ENCODE results near the gene STK24.

The STK24 gene

DNA sequence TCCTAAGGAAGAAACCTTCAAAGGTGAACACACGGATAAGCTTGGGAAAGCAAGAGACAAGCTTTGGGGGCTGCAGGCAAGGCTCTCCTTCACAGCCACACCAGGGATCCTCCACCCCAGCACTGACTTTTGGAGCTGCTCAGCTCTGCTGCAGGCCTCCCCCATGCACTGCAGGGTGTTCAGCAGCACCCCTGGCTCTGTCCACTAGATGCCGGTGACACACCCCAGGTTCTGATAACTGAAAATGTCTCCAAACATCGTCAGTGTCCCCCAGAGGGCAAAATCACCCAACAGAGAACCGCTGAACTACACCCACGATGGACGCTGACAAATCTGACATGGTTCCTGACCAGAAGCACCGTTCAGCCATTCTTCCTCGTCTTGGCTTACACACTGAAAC is 90.5 kb downstream of the STK24 start:
- DNase-seq = no peak

DNA sequence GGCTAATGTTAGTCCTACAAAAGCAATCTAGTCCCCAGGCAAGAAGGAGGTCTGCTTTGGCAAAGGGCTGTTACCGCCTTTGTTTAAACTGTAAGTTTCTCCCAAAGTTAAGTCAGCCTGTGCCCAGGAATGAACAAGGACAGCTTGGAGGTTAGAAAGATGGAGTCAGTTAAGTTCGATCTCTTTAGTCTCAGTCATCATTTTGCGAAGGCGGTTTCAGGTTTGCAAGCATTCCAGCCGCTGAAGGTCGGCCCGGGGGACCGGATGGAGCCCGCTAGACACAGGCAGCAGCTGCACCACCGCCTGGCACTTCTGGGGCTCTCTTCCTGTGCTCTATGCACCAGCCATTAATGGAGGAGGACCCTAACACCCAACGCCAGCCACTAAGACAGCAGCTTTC is 91.3 kb downstream of the STK24 start:
- DNase-seq = no peak

DNA sequence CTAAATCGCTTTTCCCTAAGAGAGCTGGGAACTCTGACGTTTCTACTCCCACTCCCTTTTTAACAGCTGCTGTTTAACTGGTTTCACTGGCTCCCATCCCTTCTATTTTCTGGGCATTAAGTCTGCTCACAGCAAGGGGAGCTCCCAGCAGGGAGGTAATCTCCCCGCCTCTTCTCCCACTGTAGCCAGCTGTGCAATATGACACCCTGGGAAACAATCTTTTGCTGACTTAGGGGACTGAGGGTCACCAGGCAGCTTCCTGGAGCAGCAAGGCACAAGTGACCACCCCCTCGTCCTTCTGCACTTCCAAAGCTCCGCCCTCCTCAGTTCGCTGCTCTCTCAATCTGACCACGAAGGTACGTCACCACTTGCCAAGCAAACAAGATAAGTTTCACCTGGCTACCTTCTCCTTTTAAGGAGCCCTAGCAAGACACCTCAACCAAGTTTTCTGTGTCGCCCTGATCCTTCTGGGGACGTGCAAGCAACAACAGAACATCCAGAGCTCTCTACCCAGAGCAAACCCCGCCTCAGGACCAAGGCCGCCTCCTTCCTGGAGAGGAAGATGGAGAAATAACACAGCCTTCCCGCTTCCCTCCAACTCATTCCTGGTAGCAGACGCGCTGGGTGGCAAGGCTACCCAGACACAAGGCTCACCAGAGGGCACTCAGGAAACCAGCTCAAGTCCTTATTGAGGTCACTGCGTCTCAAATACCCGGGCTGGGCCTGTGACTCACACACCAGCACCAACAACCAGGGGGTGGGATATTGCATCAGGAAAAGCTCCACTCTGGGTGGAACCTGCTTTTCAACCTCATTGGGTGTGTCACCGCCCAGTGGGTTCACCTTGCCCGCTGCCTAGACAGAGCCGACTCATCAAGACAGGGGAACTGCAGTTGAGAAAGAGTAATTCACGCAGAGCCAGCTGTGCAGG is 92.4 kb downstream of the STK24 start:
- peak; percentile 76 for DNase-seq

DNA sequence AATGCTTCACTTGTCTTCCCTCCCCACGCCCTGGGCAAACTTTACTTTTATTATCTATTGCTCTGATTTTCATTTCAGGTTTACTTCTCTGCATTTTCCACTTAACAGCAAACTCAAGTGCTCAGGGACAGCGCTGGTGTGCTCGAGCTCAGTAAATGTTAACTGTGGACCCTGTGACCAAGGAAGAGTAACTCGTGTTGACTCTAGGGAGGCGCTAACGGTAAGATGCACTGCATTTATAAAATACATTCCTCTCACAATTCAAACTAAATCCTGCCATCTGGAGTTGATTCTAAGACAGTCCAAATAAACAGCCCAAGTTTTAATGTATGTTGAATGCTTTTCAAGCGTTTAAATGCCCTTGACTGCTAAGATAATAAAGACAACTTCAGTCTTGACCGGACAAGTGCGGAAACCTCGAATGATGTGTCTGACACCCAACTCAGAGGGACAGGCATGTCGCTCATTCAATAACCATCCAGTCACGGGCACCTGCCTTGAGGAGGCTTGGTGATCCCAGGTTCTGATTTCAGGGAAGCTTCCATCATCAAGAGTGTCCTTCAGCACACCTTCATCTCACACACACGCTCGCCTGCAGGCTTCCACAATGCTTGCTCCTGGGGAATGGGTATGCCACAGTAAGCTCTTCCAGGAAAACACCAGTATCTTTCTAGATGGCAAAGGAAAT is 93.2 kb downstream of the STK24 start:
- no peak for DNase-seq

DNA sequence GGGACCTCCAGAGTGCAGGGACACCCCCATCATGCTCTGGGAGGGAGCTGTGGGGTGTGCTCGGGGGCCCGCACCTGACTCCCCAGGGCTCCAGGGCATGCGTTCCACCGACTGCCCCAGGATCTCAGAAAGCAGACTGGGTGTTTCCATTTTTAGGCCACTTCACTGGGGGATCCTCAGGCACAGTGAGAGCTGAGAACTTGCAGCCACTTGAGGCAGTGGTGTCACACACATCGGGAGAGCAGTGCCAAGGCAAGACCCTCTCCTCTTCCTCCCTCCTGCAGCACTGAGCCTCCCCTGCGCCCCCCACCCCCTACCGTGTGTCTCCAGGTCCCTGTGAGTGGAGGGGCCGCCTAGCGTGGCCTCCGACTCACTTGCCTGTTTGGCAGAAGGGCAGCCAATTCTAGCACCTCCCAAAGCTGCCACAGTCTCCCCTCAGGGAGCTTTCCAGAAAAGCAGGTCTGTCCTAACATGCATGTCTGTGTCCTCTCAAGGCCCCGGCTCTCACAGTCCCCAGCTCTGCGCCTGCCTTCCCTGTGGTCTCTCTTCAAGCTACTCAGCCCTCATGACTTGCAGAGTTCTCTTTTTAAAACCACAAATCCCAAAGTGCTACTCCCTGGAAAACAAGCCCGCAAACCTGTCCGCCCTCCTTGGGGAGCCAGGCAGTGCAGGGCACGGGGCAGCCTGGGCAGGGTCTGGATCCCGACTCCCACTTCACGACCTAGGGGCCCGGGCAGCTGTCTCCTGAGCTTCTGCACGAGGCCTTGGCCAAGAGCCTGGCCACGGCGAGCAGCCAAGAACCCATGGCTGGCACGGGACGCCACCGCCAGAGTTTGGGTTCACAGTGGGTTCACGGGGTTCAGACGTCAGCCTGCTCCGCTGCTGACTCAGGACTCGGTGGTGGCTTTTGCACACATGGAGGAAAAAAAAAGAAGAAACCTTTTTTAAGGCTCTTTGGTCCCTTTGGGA is 94.1 kb downstream of the STK24 start:
- no peak for DNase-seq

DNA sequence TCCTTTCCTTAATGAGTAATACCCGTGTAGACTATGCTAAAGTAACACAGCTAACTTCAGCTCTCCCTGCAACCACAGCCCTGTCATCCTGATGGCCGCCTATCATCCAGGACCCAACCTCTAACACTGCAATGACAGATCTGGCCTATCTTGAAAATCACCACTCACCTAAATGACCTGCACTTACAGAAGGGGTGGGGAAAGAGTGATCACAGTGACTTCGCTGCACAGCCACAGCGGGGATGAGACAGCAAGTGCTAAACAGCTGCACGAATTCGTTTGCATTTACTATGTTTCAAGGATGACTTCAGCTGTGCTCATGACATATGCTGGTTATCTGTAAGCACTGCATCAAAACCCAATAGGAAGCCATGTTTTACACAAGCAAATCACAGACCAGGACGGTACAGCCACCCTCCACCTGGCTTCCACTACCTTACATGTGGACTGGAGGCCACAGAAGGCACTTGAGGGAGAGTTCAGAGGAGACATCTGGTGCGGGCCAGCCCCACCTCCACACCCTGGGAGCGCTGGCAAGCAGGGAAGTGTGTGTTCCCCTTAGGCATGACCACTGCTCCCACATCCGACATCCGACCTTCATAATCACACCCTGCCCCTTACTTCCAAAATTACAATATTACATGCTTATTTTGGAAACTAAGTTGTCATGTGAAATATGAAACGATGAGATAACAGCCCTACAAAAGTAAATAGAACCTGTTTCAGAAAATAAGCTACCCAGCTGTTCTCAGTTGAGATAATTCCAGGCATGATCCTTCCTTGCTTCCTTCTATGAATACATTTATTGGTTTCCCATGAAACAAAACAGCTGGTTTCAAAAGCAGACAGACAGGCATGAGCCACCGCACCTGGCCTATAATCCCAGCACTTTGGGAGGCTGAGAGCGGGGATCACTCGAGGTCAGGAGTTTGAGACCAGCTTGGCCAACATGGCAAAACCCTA is 95.7 kb downstream of the STK24 start:
- peak; percentile 63 for DNase-seq

DNA sequence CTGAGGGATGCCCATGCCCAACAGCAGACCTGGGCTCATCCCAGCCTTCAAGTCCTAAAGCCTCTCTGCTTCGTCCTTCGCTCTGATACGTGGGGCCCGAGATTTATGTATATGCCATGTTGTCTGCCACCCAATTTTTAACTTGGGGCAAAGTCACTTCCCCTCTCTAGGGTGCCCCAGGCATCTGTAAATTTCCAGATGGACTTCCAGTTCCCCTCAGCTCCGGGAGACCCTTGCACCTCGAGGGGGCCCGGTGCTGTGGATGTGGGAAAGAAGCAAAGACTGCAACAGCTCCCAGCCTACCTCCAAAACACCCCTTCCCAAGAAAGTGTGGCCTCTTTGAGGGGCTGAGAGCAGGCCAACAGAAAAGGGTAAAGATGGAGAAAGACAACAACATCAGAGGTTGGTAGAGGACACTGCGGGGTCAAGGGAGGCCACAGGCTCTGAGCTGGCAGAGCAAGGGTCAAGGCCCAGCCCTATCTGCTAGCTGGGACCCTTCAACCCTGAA is 97.4 kb downstream of the STK24 start:
- no peak for DNase-seq

DNA sequence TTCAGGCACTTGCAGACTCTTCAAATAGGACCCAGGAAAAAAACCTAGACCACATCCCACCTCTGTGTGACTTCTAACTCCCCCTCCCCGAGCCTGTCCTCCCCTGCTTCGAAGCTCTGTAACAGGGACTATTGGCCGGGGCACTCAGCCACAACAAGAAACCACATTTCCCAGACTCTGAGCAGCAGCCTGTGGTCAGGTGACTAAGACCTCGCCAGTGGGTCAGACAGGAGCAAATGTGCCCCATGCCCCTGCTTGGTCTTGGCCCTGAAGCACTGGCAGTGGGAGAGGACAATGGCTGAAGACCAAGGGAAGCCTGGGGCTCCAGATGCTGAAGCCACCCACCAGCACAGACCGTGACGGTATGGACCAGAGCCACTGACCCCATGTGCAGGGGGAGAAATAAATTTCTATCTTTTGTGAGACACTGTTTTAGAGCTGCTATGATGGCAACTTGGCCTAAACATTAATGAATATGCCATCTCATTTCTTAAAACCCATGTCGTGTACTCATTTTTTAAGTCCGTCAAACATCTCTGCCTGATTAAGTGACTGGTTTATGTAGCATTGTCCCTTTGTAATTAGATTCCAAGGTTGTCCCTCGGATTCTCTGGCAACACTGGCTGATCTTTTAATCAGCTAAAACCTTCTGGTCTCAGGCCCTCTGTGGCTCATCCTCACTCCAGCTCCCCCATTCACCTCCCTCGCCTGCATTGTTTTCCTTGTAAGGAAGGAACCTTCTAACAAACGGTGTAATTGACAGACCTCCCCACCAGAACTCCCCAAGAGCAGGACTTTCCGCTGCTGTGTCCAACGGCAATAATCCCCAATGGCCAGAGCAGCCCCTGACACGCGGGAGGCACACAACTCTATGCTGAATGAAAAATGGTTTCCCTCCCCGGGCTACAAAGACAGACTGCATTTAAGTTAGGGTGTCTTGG is 98.4 kb downstream of the STK24 start:
- peak; percentile 54 for DNase-seq

DNA sequence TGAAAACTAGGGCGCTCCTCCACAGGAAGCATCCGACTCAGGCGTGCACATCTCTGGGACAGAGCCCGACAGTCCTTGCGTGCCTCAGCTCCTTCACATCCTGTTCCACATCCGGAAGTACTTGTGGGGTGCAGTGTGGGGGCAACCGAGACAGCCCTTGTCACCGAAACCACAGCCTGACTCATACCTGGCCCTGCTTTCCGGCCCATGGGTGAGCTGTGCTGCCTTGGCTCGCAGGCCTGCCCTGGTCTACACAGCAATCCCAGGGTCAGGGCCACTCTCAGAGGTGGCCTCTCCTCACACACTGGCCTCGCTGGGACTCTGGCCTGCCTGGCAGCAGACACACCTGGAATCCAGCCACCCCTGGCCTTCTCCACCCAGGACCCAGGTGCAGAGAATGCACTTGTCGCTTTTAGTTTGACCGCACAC is 100.4 kb downstream of the STK24 start:
- DNase-seq = peak; percentile 92

DNA sequence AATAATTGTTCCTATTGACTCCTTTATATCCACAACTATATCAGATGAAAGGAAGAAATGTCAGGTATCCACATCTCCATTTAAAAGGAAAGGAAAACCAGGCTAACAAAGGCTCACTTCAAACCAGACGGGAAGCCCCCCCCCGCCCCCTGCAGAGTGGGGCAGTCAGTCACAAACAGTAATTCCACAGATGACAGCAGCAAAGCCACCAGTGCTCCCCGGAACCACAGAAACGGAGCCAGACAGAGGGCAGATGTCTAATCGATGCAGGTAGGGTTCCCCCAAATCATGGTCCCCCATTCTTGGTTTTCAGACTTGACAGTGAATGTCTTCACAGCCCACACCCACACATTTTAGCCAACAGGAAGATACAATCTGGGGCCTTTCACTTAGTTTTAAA is 100.8 kb downstream of the STK24 start:
- peak; percentile 75 for DNase-seq

DNA sequence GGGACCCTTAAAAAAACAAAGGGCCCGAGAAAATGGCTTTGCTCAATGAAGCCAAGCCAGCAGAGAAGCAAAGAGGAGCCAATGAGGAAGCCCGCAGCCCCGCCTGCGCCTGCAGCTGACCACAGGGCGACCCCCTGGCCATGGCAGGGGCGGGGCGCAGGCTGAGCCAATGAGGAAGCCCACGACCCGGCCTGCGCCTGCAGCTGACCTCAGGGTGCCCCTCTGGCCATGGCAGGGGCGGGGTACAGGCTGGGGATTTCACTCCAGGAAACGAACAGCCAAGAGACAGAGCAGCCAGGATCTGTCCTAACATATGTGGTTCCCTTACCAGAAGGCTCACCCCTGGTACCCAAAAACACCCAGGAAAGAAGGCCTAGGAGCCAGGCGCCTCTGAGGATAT is 101.4 kb downstream of the STK24 start:
- no peak for DNase-seq

DNA sequence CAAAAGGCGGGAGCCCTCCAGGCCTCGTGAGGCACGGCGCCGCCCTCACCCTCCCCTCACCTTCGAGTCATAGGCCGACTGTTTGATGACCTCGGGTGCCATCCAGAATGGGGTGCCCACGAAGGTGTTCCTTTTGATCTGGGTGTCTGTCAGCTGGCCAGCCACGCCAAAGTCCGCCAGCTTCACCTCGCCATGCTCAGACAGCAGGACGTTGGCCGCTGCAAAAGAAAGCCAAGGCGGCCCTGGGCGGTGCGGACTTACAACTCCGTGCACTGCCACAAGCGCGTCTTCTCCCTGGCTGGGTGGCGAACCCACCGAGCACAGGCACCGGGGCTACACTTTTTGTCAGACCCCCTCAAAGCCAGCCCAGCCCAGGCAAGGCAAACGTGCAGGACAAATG is 102.1 kb downstream of the STK24 start:
- DNase-seq = no peak

DNA sequence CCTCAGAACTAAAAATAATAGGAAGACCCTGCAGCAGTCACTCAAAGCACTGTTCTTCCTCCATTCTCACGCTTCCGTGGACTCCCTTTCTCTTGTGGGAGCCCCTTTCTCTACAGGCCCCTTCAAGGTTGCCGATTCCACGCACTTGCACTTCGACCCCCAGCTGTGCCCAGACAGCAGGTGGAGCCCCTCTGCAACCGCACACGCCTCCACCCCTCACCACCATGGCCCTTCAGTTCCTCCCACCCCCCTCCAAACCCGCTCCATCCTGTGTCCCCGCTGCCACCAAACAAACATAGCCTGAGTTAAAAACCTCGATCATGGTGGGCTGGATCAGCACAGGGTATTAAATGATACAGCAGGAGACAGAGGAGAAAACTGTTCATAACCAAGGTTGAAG is 102.6 kb downstream of the STK24 start:
- no peak for DNase-seq

DNA sequence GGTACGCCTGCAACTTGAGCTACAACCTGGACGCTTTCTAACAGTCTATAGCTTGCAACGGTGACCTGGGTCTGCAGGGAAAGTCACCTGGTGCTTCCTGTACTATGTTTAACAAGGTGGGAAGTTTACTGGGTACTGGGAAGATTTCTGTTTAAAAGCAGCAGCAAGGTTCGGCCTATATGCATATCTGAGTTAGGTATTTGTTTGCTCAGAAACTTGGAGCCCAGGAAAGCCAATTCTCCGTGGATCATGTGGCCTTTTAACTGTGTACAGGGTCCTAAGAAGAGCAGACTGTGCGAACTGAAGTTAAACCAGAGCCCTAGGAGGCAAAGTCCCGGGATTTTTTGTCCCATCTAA is 103.1 kb downstream of the STK24 start:
- no peak for DNase-seq

DNA sequence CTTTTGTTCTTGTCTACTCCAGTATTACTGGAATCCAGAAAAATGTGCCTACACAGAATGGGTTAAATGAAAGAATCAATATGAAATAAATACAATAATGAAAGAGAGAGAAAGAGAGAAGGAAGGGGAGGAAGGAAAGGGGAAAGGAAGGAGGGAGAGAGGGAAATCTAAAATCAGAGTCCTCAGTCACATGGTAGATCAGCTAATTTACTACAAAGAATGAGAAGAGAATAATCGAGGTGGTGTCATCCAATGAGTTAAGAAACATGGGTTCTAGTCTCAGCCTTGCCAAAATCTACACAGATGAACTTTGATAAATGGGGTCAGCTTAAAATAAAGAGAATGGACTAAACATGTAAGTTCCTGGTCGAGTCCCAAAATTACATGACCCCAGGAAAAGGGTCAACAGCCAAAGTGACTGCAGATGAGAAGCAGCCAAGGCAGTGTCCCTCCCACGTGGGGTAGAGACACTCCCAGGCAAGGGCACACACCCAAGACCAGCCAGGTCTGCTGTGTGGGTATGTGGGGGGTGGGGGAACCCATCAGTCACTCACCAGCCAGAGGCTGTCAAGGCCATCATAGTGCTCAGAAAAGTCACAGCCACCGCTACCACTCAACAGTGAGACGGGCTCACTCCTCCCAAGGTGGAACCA is 103.6 kb downstream of the STK24 start:
- no peak for DNase-seq

DNA sequence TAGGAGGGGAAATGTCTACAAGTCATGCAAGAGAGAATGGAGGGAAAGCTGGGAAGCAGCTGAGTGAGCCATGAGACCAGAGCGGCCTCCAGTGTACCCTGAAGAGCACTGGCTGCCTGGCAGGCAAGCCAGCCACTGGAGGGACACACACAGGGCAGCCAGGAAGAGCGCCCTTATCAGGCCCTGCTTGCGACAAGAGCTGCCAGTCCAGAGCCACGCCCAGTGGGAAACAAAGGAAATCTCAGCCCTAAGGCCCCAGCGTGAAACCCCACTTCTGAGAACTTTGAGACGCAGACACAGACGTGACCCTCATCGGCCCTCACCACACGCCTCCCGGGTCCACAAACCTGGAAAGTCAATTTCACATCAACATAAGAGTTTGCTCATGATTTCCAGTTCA is 105.0 kb downstream of the STK24 start:
- DNase-seq = no peak

DNA sequence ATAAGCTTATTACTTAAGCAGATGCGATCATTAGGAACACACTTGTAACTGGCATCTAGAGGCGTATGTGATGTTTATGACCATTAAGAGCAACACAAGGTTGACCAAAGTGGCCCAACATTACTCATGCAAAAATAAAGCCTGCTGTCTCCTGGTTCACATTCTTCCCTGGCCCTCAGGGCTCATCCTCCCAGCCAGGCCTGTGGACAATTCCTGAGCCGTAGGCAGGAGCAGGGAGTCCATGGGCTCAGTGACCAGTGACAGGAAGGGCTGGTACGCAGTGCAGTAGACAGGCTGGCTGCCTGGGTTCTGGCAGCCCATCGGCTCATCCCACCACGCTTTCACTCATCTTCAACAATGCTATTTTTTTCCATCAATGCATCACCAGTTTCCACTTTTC is 106.0 kb downstream of the STK24 start:
- no peak for DNase-seq

DNA sequence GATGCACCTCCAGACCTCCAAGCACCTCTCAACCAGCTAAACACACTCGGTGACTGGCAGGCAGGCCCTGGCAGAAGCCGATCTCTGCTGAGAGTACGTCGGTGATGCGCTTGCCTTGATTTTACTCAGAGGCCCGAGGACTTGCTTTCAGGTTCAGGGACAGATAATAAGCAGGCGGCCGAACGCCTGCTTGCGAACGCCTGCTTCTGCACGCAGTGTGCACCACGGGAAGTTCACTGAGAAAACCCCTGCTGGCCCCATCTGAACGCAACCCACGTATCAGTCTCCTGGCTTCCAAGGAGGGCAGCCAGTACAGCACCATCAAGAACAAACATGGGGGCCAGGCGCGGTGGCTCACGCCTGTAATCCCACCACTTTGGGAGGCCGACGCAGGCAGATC is 108.0 kb downstream of the STK24 start:
- no peak for DNase-seq

DNA sequence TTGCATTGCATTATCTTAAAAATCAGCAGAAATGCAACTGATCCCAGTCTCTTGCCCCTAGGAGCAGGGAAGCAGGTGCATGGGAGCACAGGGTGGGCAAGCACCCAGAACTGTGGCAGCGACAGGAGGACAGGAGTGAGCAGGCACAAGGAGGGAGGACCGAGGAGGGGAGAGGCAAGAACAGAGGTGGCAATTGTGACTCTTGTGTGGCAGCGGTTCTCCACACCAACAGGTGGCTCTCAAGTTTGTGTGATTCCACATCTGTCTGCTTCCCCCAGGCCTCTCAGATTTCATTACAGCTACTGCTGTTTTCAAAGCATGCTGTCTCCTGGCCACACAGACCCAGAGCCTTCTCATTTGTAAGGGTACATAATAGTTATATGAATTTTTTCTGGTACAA is 108.5 kb downstream of the STK24 start:
- no peak for DNase-seq
